HCT116 (cell line): ENCODE results near the gene EFNB2. TPM values are rescaled to one million over a fixed set of nuclear protein-coding genes. Genes with fewer than 3 reads are reported as not detected.

ENCODE experiments used
- ATAC-seq: fragments of 200-7000 bp; cut with Tn5 transposase; 2 replicates; pipeline ENCODE4 v1.9.1; 2020; ENCODE audit warnings: mild to moderate bottlenecking, moderate library complexity
- BruUV-seq: library from RNA; stranded (reverse); fragments of 400-500 nt; replicated peaks from 2 replicates; lab custom pipeline; 2021; lab: Mats Ljungman, UMichigan
- CTCF ChIA-PET: fragments of 300-600 bp; sonication (Branson Sonifier 250); formaldehyde crosslinking; loops from one replicate; lab custom pipeline; 2021; ENCODE audit warnings: antibody characterized with exemption; lab: Charles Lee
- POLR2A ChIA-PET: fragments of 300-600, 350-600 bp; sonication (Branson Sonifier 250); formaldehyde crosslinking; loops from one replicate; lab custom pipeline; 2021; ENCODE audit warnings: antibody characterized with exemption; lab: Charles Lee
- RAD21 ChIA-PET, 2 experiments: fragments of 300-600 bp; sonication (Branson Sonifier 250); formaldehyde crosslinking; loops; one replicate each; lab custom pipeline; 2023; ENCODE audit warnings: low total read pairs in 2 of 2; ENCODE audit not compliant: uncharacterized antibody in 2 of 2, unreplicated experiment in 2 of 2, low non-redundant PET in 1 of 2; lab: Charles Lee
- DNase-seq: peaks from one replicate; pipeline ENCODE4 v3.0.0-alpha.2; 2010; ENCODE audit warnings: low read depth, low spot score
- H2AFZ ChIP-seq: fragments of 200-600 bp; shearing (Covaris generic), sonication (generic); 2 replicates; pipeline ENCODE4 v1.6.1; 2017; ENCODE audit warnings: low read depth, mixed run types, mixed read lengths, antibody characterized with exemption, low read length; ENCODE audit not compliant: poor library complexity, severe bottlenecking
- H3K27ac ChIP-seq: 2 replicates; pipeline ENCODE4 v1.5.1; 2012; ENCODE audit warnings: low read depth, low read length
- H3K27me3 ChIP-seq: fragments of 200-600 bp; sonication (generic); 2 replicates; pipeline ENCODE4 v1.6.1; 2016; ENCODE audit warnings: mixed run types, low read length, mixed read lengths; ENCODE audit not compliant: insufficient read depth
- H3K36me3 ChIP-seq, 2 experiments: fragments of 200-500 bp in 1 of 2; fragments of 200-600 bp in 1 of 2; sonication (Bioruptor generic) in 1 of 2; sonication (generic) in 1 of 2; 2 replicates each; pipeline versions ENCODE4 v1.5.1 to v1.6.1; 2014 to 2016; ENCODE audit warnings: low read length in 2 of 2, inconsistent platforms in 1 of 2, mixed read lengths in 1 of 2, mixed run types in 1 of 2; ENCODE audit not compliant: insufficient read depth in 2 of 2, control insufficient read depth in 1 of 2
- H3K4me1 ChIP-seq, 2 experiments: fragments of 200-600 bp in 1 of 2; sonication (generic) in 1 of 2; 2 replicates each; pipeline versions ENCODE4 v1.5.1 to v1.6.1; 2012 to 2017; ENCODE audit warnings: low read length in 2 of 2, inconsistent platforms in 1 of 2, mild to moderate bottlenecking in 1 of 2, mixed read lengths in 1 of 2, mixed run types in 1 of 2, moderate library complexity in 1 of 2; ENCODE audit not compliant: insufficient read depth in 2 of 2, control insufficient read depth in 1 of 2
- H3K4me2 ChIP-seq: fragments of 200-600 bp; sonication (generic); 2 replicates; pipeline ENCODE4 v1.6.1; 2017; ENCODE audit warnings: mixed run types, low read length, mixed read lengths
- H3K4me3 ChIP-seq, 2 experiments: fragments of 200-600 bp in 1 of 2; sonication (generic) in 1 of 2; replicated peaks in 1 of 2; 2 replicates each; pipeline ENCODE4 v1.5.1; 2011 to 2016; ENCODE audit warnings: low read length in 2 of 2, control low read depth in 1 of 2, low read depth in 1 of 2, mild to moderate bottlenecking in 1 of 2, mixed read lengths in 1 of 2, mixed run types in 1 of 2
- H3K79me2 ChIP-seq: fragments of 200-600 bp; sonication (generic); 2 replicates; pipeline ENCODE4 v1.6.1; 2017; ENCODE audit warnings: mild to moderate bottlenecking, mixed run types, low read length, moderate library complexity, mixed read lengths; ENCODE audit not compliant: insufficient read depth
- H3K9ac ChIP-seq: fragments of 200-600 bp; sonication (generic); 2 replicates; pipeline ENCODE4 v1.6.1; 2016; ENCODE audit warnings: low read length, mixed read lengths
- H3K9me2 ChIP-seq: fragments of 200-600 bp; sonication (generic), shearing (Covaris generic); 2 replicates; pipeline ENCODE4 v1.6.1; 2017; ENCODE audit warnings: mixed run types, mild to moderate bottlenecking, moderate library complexity; ENCODE audit not compliant: insufficient read depth
- H3K9me3 ChIP-seq, 2 experiments: fragments of 200-500 bp in 1 of 2; fragments of 200-600 bp in 1 of 2; sonication (Bioruptor generic) in 1 of 2; sonication (generic) in 1 of 2; 2 replicates each; pipeline ENCODE4 v1.6.1; 2014 to 2017; ENCODE audit warnings: low read length in 2 of 2, mixed read lengths in 2 of 2, inconsistent platforms in 1 of 2, low read depth in 1 of 2, mild to moderate bottlenecking in 1 of 2, mixed run types in 1 of 2, moderate library complexity in 1 of 2; ENCODE audit not compliant: control insufficient read depth in 1 of 2, insufficient read depth in 1 of 2
- H4K20me1 ChIP-seq: fragments of 200-600 bp; sonication (generic), shearing (Covaris generic); 2 replicates; pipeline ENCODE4 v1.6.1; 2017; ENCODE audit warnings: mixed run types, mild to moderate bottlenecking, moderate library complexity; ENCODE audit not compliant: insufficient read depth
- CBX3 ChIP-seq: IDR thresholded peaks from 2 replicates; pipeline ENCODE4 v1.6.1; 2012; ENCODE audit warnings: low read depth
- CEBPB ChIP-seq: IDR thresholded peaks from 2 replicates; pipeline ENCODE4 v1.6.1; 2012; ENCODE audit warnings: low read depth
- CTCF ChIP-seq, 3 experiments: fragments of 200-600 bp in 1 of 3; sonication (generic) in 1 of 3; IDR thresholded peaks in 2 of 3; conservative IDR thresholded peaks in 1 of 3; 2 replicates each; pipeline ENCODE4 v1.5.1; 2012 to 2017; ENCODE audit warnings: low read depth in 2 of 3, low read length in 2 of 3, antibody characterized with exemption in 1 of 3, borderline replicate concordance in 1 of 3, control low read depth in 1 of 3, mild to moderate bottlenecking in 1 of 3, mixed read lengths in 1 of 3, mixed run types in 1 of 3, moderate library complexity in 1 of 3; ENCODE audit not compliant: insufficient read depth in 1 of 3
- EGR1 ChIP-seq: IDR thresholded peaks from 2 replicates; pipeline ENCODE4 v1.6.1; 2012; ENCODE audit warnings: low read depth
- EZH2 ChIP-seq: fragments of 200-600 bp; sonication (generic); IDR thresholded peaks from 2 replicates; pipeline ENCODE4 v1.6.1; 2017; ENCODE audit warnings: antibody characterized with exemption, mixed run types
- EZH2phosphoT487 ChIP-seq: fragments of 200-600 bp; IDR thresholded peaks from 2 replicates; pipeline ENCODE4 v1.6.1; 2018; ENCODE audit warnings: antibody characterized with exemption, borderline replicate concordance
- MAX ChIP-seq: IDR thresholded peaks from 2 replicates; pipeline ENCODE4 v1.6.1; 2012
- POLR2A ChIP-seq: IDR thresholded peaks from 2 replicates; pipeline ENCODE4 v1.7.0; 2011; ENCODE audit warnings: borderline replicate concordance; ENCODE audit not compliant: insufficient read depth, insufficient read length; ENCODE audit errors: extremely low read depth
- REST ChIP-seq: IDR thresholded peaks from 2 replicates; pipeline ENCODE4 v1.6.1; 2012; ENCODE audit warnings: low read depth
- SP1 ChIP-seq: IDR thresholded peaks from 2 replicates; pipeline ENCODE4 v1.6.1; 2012; ENCODE audit warnings: low read depth
- YY1 ChIP-seq: IDR thresholded peaks from 2 replicates; pipeline ENCODE4 v1.6.1; 2011; ENCODE audit warnings: low read length, low read depth, moderate library complexity, mild to moderate bottlenecking; ENCODE audit not compliant: insufficient replicate concordance; ENCODE audit errors: extremely low read depth
- ZNF274 ChIP-seq: fragments of 200-500 bp; sonication (Bioruptor generic); IDR thresholded peaks from 2 replicates; pipeline ENCODE4 v1.6.1; 2014; ENCODE audit warnings: mild to moderate bottlenecking, low read depth, low read length, inconsistent platforms
- intact Hi-C: fragments of 100-400 bp; cut with micrococcal nuclease; formaldehyde crosslinking; loops from 2 replicates; pipeline ENCODE4 v1.10.0; 2022
- total RNA-seq: library from RNA; stranded (reverse); gene quantifications from one replicate; pipeline ENCODE4 v1.2.1, GENCODE V29; 2021; ENCODE audit not compliant: unreplicated experiment

The EFNB2 gene
- total RNA-seq, 1 experiment from 2014 or later: 30.9 TPM

- Histone ChIP-seq H3K27me3 (no peaks in the 10 kb centered on the region), H3K36me3 (peaks cover 13% of the 10 kb centered on the region in 2 experiments; a peak in 3 of 4 replicates), H3K27ac (no peak overlapping the region), H4K20me1 (no peaks in the 10 kb centered on the region), H3K9me2 (no peaks in the 10 kb centered on the region), H3K4me1 (peaks cover 0 to 3% of the 10 kb centered on the region in 2 experiments; a peak in 1 of 4 replicates), H3K9me3 (no peaks in the 10 kb centered on the region), H3K9ac (no peak overlapping the region), H3K79me2 (peaks cover 54% of the 10 kb centered on the region), H3K4me2 (no peak overlapping the region), H3K4me3 (no peak overlapping the region), H2AFZ (no peak overlapping the region)
- TF ChIP-seq CTCF (IDR thresholded peaks at IDR 0.05 in 2 of 3, conservative IDR thresholded peaks at IDR 0.05 in 1 of 3; ENCODE audit: borderline replicate concordance in 1 of 3, insufficient read depth in 1 of 3, low read depth in 2 of 3, low read length in 2 of 3) (no peak), CBX3 (no peak), ZNF274 (no peak), CEBPB (no peak)
- RAD21 ChIA-PET: no interaction called here
- CTCF ChIA-PET: no interaction called here
- ATAC-seq (no peak), DNase-seq (no peak)
- POLR2A ChIA-PET: no interaction called here
- BruUV-seq: no TSS peak
- intact Hi-C loops: no loop called here
These were observed 36.9 kb downstream of the EFNB2 start for GRCh38 chr13:106498571-106498970.

GRCh38 chr13:106498158-106498557, 37.3 kb downstream of the EFNB2 start:
- peaks cover 50% of the 10 kb centered on the region for H3K79me2 ChIP-seq
- ChIA-PET RAD21 (no interaction called here), CTCF (no interaction called here), POLR2A (no interaction called here)
- BruUV-seq: no TSS peak
- no peaks in the 10 kb centered on the region for H3K27me3 ChIP-seq
- H2AFZ ChIP-seq: no peak overlapping the region
- no peak for DNase-seq
- no peaks in the 10 kb centered on the region for H3K9me2 ChIP-seq
- no peak overlapping the region for H3K9ac ChIP-seq
- no peak for ATAC-seq
- no peaks in the 10 kb centered on the region for H3K9me3 ChIP-seq
- H3K4me2 ChIP-seq: no peak overlapping the region
- H3K4me3 ChIP-seq: no peak overlapping the region
- peaks cover 13 to 16% of the 10 kb centered on the region in 2 experiments; a peak in 3 of 4 replicates for H3K36me3 ChIP-seq
- H3K27ac ChIP-seq: no peak overlapping the region
- no peaks in the 10 kb centered on the region for H3K4me1 ChIP-seq
- no peaks in the 10 kb centered on the region for H4K20me1 ChIP-seq
- intact Hi-C loops: no loop called here
- no peak for TF ChIP-seq YY1
- TF ChIP-seq SP1: no peak
- TF ChIP-seq ZNF274: no peak
- no peak for TF ChIP-seq MAX
- TF ChIP-seq EGR1: no peak
- TF ChIP-seq CTCF (IDR thresholded peaks at IDR 0.05 in 2 of 3, conservative IDR thresholded peaks at IDR 0.05 in 1 of 3; ENCODE audit: borderline replicate concordance in 1 of 3, insufficient read depth in 1 of 3, low read depth in 2 of 3, low read length in 2 of 3): no peak
- TF ChIP-seq POLR2A: no peak
- no peak for TF ChIP-seq EZH2phosphoT487
- TF ChIP-seq REST: no peak
- TF ChIP-seq EZH2: no peak
